Measurements from ENCODE around the gene ENTREP3.
"Not testable (repeated sequence)": the region's sequence is repeated elsewhere in the genome, so short reads cannot be mapped to it uniquely, and the experiment has no call there.

ENTREP3 gene

DNA sequence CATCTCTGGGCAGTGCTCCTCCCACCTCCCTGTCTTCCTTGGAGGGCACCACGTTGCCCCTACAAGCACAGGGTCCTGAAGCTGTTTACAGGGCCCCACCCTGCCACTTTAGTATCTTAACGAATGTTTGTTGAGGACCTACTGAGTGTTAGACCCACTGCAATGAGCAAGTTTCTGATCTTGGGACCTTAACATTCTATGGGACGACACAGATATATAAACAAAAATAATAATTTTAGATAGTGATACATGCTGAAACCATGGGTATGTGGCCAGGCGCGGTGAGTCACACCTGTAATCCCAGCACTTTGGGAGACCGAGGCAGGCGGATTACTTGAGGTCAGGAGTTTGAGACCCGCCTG is 10.1 kb downstream of the ENTREP3 start:
- H3K36me3 ChIP-seq (ENCODE audit: control insufficient read depth, insufficient read depth, low read length): peaks cover 11% of the 10 kb centered on the region
- peak overlapping the region; percentile 68 for H3K4me3 ChIP-seq (ENCODE audit: low read depth, low read length)

DNA sequence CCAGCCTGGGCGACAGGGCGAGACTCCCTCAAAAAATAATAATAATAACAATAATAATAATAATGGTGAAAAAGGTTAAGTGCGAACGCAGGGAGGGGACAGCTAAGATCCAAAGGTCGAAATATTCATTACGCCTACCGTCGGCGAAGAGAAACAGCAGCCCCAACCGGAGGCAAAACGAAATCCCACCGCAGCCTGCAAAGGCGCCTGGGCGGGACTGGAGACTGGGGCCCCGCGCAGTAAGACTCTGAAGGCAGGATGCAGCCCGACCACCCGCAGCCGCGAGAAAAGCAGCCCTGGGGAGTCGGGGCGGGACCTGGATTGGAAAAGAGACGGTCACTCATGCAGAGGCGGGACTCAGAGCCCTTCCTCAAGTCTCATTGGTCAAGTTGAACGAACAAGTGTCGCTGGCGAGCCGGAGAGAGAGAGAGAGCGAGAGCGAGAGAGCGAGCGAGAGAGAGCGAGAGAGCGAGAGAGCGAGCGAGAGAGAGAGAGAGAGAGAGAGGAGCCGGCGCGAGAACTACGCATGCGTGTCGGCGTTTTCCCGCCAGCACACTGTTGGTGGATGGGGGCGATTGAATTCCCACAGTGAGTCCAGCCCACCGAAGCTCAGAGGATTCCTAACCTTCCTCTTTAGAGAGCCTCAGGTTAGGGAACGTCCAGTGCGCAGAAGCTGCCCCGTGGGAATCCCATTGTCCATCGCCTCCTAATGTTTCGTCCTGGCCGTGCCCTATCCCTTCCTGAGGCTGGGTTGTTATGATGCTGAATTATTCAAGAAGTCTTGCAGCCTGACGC is 10.7 kb downstream of the ENTREP3 start:
- H3K36me3 ChIP-seq (ENCODE audit: control insufficient read depth, insufficient read depth, low read length): peaks cover 11% of the 10 kb centered on the region
- H3K9me3 ChIP-seq (ENCODE audit: control insufficient read depth, insufficient read depth, low read length): no peaks in the 10 kb centered on the region
- H3K9ac ChIP-seq (ENCODE audit: low read depth, low read length): peak overlapping the region; percentile 73
- peaks cover 26% of the 10 kb centered on the region for H3K27me3 ChIP-seq (ENCODE audit: control insufficient read depth, insufficient read depth, low read length)
- no peaks in the 10 kb centered on the region for H3K4me1 ChIP-seq (ENCODE audit: control insufficient read depth, insufficient read depth, low read length)
- H3K4me3 ChIP-seq (ENCODE audit: low read depth, low read length): peak overlapping the region; percentile 68

More for the DNA sequence above, 10.1 kb downstream of the ENTREP3 start:
- no peaks in the 10 kb centered on the region for H3K9me3 ChIP-seq (ENCODE audit: control insufficient read depth, insufficient read depth, low read length)
- peak overlapping the region; percentile 37 for H3K9ac ChIP-seq (ENCODE audit: low read depth, low read length)
- no peaks in the 10 kb centered on the region for H3K4me1 ChIP-seq (ENCODE audit: control insufficient read depth, insufficient read depth, low read length)
- H3K27me3 ChIP-seq (ENCODE audit: control insufficient read depth, insufficient read depth, low read length): peaks cover 26% of the 10 kb centered on the region

DNA sequence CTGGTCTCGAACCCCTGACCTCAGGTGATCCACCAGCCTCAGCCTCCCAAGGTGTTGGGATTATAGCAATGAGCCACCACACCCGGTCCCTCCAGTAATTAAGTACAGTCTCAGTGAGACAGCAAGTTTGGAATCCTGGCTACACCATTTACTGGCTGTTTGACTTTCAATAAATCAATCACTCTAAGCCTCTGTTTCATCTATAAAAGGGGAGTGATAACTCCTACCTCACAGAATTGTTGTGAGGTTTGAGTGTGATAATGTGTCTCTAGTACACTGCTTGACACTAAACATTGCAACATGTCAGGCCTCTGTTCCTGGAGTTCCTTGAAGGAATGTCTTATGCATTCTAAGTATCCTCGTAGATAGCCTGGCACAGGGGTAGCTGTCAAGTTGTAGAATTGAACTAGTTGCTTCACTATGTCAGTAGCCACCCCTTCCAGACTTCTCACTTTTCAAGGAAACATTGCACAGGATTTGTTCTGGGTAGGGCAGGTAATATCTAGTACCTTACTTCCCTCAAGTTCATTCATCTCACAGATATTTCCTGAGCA is 12.4 kb downstream of the ENTREP3 start:
- Histone ChIP-seq H3K4me3 (ENCODE audit: low read depth, low read length) (peak overlapping the region; percentile 53), H3K36me3 (ENCODE audit: control insufficient read depth, insufficient read depth, low read length) (peaks cover 5% of the 10 kb centered on the region)

DNA sequence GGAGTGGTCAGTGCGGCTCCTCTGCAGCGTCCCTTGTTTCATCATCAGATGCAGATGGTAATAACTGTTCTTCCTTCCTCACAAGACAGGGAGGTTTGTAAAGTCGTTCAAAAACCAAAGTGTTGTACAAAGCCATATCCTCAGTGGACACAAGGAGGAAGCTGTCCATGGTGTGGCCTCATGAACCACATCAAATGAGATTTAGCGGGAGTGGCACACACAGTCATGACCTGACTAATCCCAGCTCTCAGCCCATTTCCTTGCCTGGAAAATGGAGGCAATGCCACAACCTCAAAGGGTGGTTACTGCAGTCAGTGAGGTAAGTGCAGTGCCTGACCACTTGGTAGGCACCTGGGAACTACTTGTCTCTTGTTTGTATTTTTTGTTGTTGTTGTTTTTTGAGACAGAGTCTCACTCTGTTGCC is 13.4 kb downstream of the ENTREP3 start:
- Histone ChIP-seq H3K9ac (ENCODE audit: low read depth, low read length) (no peak overlapping the region), H3K9me3 (ENCODE audit: control insufficient read depth, insufficient read depth, low read length) (no peaks in the 10 kb centered on the region), H3K4me3 (ENCODE audit: low read depth, low read length) (no peak overlapping the region), H3K27me3 (ENCODE audit: control insufficient read depth, insufficient read depth, low read length) (peaks cover 24% of the 10 kb centered on the region), H3K4me1 (ENCODE audit: control insufficient read depth, insufficient read depth, low read length) (no peaks in the 10 kb centered on the region), H3K36me3 (ENCODE audit: control insufficient read depth, insufficient read depth, low read length) (peaks cover 3% of the 10 kb centered on the region)

More for the DNA sequence above, 12.4 kb downstream of the ENTREP3 start:
- Histone ChIP-seq H3K9me3 (ENCODE audit: control insufficient read depth, insufficient read depth, low read length) (no peaks in the 10 kb centered on the region), H3K9ac (ENCODE audit: low read depth, low read length) (no peak overlapping the region), H3K27me3 (ENCODE audit: control insufficient read depth, insufficient read depth, low read length) (peaks cover 26% of the 10 kb centered on the region), H3K4me1 (ENCODE audit: control insufficient read depth, insufficient read depth, low read length) (no peaks in the 10 kb centered on the region)

DNA sequence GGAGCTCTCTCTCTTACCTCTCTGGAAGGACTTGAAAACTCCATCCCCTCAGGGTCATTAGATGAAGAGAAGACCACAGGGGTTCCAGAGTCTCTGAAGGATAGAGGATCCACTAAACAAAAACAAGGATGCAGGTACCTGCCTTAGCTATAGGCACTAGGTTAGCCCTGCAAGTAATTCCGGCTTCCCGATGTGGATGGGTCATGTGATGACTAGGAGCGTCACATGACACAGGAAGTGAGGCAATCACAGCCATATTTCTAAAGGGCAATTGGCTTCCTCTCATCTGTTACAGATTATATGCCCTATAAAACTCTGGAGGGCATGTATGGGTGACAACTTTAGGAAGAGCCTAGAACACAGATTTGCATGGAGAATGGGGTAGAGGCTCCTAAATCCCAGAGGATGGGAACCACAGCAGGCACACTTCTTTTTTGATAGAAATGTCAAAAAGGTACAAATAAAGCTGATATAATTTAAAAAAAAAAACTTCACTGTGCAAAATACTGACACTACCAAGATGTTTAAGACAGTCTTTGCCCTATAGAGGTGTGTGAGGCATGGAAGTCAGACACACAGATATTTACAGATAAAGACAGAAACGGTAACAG is 14.1 kb downstream of the ENTREP3 start:
- no peaks in the 10 kb centered on the region for H3K4me1 ChIP-seq (ENCODE audit: control insufficient read depth, insufficient read depth, low read length)
- H3K9ac ChIP-seq (ENCODE audit: low read depth, low read length): no peak overlapping the region
- H3K4me3 ChIP-seq (ENCODE audit: low read depth, low read length): peak overlapping the region; percentile 50
- no peaks in the 10 kb centered on the region for H3K9me3 ChIP-seq (ENCODE audit: control insufficient read depth, insufficient read depth, low read length)
- peaks cover 19% of the 10 kb centered on the region for H3K27me3 ChIP-seq (ENCODE audit: control insufficient read depth, insufficient read depth, low read length)
- peaks cover 3% of the 10 kb centered on the region for H3K36me3 ChIP-seq (ENCODE audit: control insufficient read depth, insufficient read depth, low read length)

DNA sequence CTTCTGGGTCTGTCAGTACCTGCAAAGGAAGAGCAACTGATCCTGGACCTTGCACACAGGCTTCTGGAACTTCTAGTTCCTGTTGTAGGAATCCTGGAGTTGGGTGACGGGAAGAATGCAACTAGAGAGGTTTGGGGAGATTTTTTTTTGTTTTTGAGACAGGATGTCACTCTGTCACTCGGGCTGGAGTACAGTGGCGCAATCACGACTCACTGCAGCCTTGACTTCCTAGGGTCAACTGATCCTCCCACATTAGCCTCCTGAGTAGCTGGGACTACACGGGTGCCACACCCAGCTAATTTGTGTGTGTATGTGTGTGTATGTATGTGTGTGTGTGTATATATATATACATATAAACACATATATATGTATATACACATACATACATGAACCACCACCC is 18.8 kb downstream of the ENTREP3 start:
- H3K4me1 ChIP-seq (ENCODE audit: control insufficient read depth, insufficient read depth, low read length): no peaks in the 10 kb centered on the region
- H3K9me3 ChIP-seq (ENCODE audit: control insufficient read depth, insufficient read depth, low read length): no peaks in the 10 kb centered on the region
- no peak overlapping the region for H3K4me3 ChIP-seq (ENCODE audit: low read depth, low read length)
- no peaks in the 10 kb centered on the region for H3K27me3 ChIP-seq (ENCODE audit: control insufficient read depth, insufficient read depth, low read length)
- no peak overlapping the region for H3K9ac ChIP-seq (ENCODE audit: low read depth, low read length)
- H3K36me3 ChIP-seq (ENCODE audit: control insufficient read depth, insufficient read depth, low read length): peaks cover 3% of the 10 kb centered on the region

DNA sequence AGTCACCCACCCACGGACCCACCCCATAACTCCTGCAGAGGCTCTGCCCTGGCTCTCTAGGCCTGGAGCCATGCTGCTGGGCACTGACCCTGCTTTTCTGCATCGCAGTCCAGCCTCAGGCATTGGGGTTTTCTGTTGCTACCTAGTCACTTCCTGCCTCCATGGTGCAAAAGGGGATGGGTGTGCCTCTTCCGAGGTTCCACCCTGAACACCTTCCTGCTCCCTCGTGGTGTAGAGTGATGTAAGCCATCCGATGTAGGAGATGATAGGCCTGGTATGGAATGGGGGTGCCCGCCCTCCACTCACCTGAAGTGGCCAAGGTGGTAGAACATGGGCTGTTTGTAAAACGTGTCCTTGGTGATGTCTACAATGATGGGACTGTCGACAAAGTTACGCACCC is 19.9 kb downstream of the ENTREP3 start:
- H3K4me3 ChIP-seq (ENCODE audit: low read depth, low read length); H3K9ac ChIP-seq (ENCODE audit: low read depth, low read length); H3K4me1 ChIP-seq (ENCODE audit: control insufficient read depth, insufficient read depth, low read length): not testable (repeated sequence)

DNA sequence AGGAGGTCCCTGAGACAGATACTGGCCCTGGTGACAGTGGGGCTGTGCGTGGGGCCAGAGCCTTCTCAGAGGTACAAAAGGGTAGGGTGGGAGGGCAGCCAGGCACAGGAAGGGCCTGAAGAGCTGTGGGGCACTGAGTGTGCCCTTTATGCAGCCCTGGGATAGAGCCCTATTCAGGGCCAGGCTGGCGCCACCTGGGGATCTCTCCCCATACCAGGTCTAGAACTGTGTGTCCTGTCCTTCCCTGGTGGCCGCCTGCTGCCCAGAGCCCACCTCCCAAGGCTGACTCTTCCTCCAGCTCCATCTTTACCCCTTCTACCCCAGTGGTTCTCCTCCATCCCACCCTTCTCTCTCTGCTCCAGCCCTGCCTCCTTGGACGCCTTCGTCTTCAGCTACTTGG is 21.8 kb downstream of the ENTREP3 start:
- H3K9me3 ChIP-seq (ENCODE audit: control insufficient read depth, insufficient read depth, low read length); H3K27me3 ChIP-seq (ENCODE audit: control insufficient read depth, insufficient read depth, low read length); H3K4me3 ChIP-seq (ENCODE audit: low read depth, low read length); H3K36me3 ChIP-seq (ENCODE audit: control insufficient read depth, insufficient read depth, low read length); H3K9ac ChIP-seq (ENCODE audit: low read depth, low read length); H3K4me1 ChIP-seq (ENCODE audit: control insufficient read depth, insufficient read depth, low read length): not testable (repeated sequence)

More for the DNA sequence above, 19.9 kb downstream of the ENTREP3 start:
- H3K36me3 ChIP-seq (ENCODE audit: control insufficient read depth, insufficient read depth, low read length); H3K27me3 ChIP-seq (ENCODE audit: control insufficient read depth, insufficient read depth, low read length); H3K9me3 ChIP-seq (ENCODE audit: control insufficient read depth, insufficient read depth, low read length): not testable (repeated sequence)

DNA sequence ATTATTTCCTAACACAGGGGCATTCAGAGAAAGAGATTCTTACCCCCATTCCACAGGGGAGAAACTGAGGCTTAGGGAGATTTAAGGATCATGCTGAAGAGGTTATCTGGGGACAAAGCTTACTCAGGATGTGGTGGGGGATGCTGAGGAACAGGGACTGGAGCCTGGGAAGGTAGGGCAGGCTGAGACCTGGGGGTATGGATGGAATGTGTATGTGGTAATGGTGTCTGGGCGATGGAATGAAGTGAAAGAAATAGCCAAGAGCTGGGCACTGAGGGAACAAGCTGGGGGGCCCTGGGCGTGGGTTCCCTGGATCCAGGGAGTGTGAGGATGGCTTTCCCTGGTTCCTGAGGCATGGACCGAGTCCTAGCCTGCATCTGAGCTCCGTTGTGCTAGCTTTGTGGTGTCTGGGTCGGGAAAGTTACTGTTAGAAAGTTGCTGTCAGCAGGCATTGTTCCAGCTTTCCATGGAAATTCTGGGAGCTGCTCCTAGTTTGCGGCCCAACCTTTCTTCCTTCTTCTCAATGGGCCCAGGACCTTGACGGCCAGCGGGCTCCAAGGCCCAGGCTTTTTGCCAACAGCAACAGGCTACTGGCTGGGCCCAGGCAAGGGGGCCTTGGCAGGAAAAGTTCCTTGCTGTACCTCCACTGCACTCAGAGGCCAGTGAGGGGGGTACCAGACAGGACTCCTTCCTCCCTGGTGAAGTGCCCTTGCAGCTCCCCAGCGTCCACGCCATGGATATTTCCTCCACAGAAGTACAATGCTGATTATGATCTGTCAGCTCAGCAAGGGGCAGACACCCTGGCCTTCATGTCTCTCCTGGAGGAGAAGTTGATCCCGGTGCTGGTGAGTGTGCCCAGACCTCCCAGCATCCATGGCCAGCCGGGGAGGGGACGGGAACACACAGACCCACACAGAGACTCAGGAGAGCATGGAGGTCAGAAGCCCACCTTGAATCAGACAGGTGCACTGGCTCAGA is 23.0 kb downstream of the ENTREP3 start:
- not testable (repeated sequence) for H3K9me3 ChIP-seq (ENCODE audit: control insufficient read depth, insufficient read depth, low read length)

DNA sequence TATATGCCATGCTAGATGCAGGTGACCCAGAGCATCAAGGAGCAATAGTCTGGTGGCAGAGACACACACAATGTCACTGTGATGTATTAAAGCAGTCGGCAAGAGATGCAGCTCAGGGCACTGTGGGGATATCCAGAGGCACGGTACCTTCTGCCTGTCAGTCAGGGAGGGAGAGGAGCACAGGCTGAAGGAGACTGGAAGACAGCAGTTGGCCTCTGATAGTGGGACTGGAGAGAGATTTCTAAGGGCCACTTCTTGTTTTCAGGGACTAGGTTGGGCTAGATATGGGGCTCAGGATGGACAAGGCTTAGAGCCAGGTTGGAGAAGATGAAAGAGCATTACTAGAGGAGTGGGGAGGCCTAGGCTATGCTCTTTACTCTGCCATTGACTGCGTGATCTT is 24.0 kb downstream of the ENTREP3 start:
- H3K27me3 ChIP-seq (ENCODE audit: control insufficient read depth, insufficient read depth, low read length); H3K9me3 ChIP-seq (ENCODE audit: control insufficient read depth, insufficient read depth, low read length); H3K36me3 ChIP-seq (ENCODE audit: control insufficient read depth, insufficient read depth, low read length); H3K4me1 ChIP-seq (ENCODE audit: control insufficient read depth, insufficient read depth, low read length); H3K9ac ChIP-seq (ENCODE audit: low read depth, low read length); H3K4me3 ChIP-seq (ENCODE audit: low read depth, low read length): not testable (repeated sequence)

More for the DNA sequence above, 23.0 kb downstream of the ENTREP3 start:
- not testable (repeated sequence) for H3K4me1 ChIP-seq (ENCODE audit: control insufficient read depth, insufficient read depth, low read length); H3K9ac ChIP-seq (ENCODE audit: low read depth, low read length); H3K36me3 ChIP-seq (ENCODE audit: control insufficient read depth, insufficient read depth, low read length); H3K27me3 ChIP-seq (ENCODE audit: control insufficient read depth, insufficient read depth, low read length); H3K4me3 ChIP-seq (ENCODE audit: low read depth, low read length)

DNA sequence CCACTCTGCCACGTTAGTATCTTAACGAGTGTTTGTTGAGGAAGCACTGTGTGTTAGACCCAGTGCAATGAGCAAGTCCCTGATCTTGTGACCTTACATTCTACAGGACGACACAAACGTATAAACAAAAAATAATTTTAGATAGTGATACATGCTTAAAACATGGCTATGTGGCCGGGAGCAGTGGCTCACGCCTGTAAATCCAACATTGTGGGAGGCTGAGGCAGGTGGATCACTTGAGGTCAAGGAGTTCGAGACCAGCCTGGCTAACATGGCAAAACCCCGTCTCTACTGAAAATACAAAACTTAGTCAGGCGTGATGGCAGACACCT is 27.2 kb downstream of the ENTREP3 start:
- Histone ChIP-seq H3K9me3 (ENCODE audit: control insufficient read depth, insufficient read depth, low read length) (no peaks in the 10 kb centered on the region), H3K27me3 (ENCODE audit: control insufficient read depth, insufficient read depth, low read length) (peaks cover 7% of the 10 kb centered on the region), H3K4me1 (ENCODE audit: control insufficient read depth, insufficient read depth, low read length) (no peaks in the 10 kb centered on the region), H3K4me3 (ENCODE audit: low read depth, low read length) (peak overlapping the region; percentile 60), H3K36me3 (ENCODE audit: control insufficient read depth, insufficient read depth, low read length) (no peaks in the 10 kb centered on the region), H3K9ac (ENCODE audit: low read depth, low read length) (peak overlapping the region; percentile 28)
